ENCODE measurements around the gene FSCN2.

The FSCN2 gene

DNA sequence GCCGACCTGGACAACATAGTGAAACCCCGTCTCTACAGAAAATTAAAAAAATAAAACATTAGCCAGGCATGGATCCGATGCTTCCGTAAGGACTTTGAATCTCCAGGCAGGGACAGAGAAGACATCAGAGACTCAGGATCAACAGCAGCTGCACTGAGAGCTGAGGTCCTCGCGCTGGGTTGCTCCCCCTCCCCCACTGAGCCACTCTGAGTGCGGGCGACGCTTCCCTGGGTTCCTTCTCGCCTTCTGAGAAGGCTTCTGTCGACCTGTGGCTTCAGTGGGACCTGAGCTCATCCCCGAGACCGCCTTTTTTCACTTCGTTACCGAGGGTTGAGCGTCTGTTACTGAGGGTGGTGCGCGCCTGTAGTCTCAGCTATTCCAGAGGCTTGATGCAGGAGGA lies 36.0 kb upstream of the FSCN2 start:
- H3K4me3 ChIP-seq (ENCODE audit: low read length) = no peak overlapping the region
- TF ChIP-seq, protein P1, sequence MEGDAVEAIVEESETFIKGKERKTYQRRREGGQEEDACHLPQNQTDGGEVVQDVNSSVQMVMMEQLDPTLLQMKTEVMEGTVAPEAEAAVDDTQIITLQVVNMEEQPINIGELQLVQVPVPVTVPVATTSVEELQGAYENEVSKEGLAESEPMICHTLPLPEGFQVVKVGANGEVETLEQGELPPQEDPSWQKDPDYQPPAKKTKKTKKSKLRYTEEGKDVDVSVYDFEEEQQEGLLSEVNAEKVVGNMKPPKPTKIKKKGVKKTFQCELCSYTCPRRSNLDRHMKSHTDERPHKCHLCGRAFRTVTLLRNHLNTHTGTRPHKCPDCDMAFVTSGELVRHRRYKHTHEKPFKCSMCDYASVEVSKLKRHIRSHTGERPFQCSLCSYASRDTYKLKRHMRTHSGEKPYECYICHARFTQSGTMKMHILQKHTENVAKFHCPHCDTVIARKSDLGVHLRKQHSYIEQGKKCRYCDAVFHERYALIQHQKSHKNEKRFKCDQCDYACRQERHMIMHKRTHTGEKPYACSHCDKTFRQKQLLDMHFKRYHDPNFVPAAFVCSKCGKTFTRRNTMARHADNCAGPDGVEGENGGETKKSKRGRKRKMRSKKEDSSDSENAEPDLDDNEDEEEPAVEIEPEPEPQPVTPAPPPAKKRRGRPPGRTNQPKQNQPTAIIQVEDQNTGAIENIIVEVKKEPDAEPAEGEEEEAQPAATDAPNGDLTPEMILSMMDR (conservative IDR thresholded peaks at IDR 0.05; ENCODE audit: low read depth, low read length) = no peak
- no peak for DNase-seq (ENCODE audit: low read depth)

DNA sequence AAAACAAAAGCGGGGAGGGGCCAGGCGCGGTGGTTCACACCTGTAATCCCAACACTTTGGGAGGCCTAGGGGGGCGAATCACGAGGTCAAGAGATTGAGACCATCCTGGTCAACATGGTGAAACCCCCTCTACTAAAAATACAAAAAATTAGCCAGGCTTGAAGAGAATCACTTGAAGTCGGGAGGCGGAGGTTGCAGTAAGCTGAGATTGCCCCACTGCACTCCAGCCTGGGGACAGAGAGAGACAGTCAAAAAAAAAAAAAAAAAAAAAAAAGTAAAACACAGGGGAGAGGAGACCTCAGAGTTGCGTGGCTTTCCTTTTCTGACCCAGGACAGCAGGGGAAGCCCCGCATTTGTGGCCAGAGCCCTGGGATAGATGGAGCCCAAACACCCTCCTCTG lies 35.5 kb upstream of the FSCN2 start:
- DNase-seq (ENCODE audit: low read depth) = no peak
- TF ChIP-seq, protein P1 (conservative IDR thresholded peaks at IDR 0.05; ENCODE audit: low read depth, low read length) = no peak
- no peak overlapping the region for H3K4me3 ChIP-seq (ENCODE audit: low read length)

DNA sequence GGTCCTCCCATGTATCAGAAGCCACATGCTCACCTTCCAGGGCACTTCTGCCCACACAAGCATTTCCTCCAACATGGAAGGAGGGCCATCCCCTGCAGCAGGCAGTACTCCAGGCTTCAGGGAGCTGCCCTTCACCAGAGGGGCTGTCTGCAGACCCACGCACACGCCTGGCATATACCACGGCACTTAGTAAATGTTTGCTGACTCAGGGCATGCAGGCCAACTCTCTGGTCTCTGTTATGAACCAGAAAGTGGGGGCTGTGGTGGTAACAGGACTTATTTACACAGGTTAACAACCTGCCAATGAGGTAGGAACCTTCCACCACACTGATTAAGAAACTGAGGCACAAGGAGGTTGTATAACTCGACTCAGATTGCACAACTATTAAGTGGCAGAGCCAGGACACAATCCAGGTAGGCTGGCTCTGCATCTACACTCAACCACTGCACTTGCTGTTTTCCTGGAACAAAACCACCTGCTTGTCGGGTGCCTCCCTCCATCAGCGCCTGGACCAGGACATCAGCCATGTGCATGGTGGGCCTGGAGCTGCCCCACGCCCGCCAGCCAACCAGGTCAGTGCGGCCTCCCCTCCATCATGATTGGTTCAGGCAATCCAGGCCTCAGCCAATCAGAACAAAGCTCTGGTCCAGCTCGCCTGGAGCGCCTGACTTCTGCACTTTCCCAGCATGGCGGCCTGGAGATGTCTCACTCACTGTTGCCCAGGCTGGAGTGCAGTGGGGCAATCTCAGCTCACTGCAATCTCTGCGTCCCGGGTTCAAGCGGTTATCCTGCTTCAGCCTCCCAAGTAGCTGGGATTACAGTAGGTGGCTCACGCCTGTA lies 34.8 kb upstream of the FSCN2 start:
- no peak for DNase-seq (ENCODE audit: low read depth)
- no peak overlapping the region for H3K4me3 ChIP-seq (ENCODE audit: low read length)
- TF ChIP-seq, protein P1 (conservative IDR thresholded peaks at IDR 0.05; ENCODE audit: low read depth, low read length) = no peak

DNA sequence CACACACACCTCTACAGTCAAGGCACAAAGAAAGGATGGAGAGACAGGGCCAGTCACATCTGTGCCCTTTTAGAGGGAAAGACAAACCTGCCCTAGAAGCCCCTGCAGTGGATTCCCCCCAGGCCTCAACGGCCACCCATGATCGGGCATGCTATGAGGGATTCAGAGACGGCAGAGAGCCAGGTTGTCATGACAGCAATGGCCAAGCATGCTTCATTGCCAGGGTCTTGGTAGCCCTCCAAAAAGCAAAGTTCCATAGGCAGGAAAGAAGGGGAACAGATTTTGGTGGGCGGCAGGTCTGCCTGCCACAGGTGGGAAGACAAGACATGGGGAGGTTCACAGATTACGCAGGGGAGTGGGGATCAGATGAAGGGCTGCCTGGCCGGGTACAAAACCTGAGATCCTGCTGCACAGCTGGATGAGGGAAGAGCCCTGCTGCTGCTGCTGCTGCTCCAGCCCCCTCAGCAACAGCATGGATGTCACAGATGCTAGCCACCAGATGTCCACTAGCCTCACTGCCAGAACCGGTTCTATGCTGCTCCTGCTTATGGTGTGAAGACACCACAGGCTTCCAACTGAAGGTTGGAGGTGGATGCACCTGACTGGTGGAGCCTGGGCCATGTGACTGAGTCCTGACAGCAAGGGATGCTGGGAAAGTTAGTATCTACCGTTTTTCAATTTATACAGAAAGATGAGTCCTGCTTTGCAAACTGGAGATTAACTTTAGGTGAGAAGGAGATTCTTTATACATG lies 33.4 kb upstream of the FSCN2 start:
- no peak for DNase-seq (ENCODE audit: low read depth)
- TF ChIP-seq, protein P1 (conservative IDR thresholded peaks at IDR 0.05; ENCODE audit: low read depth, low read length) = no peak

DNA sequence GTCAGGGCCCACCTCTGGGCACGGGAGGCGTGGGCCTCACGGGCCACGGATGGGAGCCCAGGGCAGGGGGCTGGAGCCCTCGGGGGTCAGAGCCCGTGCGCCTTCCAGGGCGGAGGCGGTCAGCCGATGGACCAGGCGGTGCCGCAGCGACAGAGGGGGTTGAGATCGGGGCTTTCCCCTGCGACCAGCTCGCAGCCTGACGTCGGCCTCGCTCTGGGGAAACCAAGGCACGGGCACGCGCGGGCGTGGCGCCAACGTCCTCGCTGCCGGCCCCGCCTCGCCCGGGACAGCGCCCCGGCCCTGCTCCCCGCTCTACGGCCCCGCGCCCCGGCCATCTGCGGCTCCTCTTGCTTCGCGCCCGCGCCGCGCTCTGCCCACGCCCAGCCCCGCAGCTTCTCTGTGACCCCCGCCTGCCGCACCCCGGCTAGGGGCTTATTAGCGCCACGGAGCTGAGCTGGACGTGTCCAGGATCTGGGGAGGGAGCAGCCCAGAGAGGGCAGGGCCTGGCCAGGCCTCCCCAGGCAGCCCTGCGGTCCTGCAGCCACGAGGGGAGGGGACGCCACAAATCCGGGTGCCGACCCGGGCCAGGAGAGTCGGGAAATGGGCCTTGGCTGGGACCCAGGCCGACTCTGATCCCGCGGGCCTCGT lies 29.1 kb upstream of the FSCN2 start:
- no peak for DNase-seq (ENCODE audit: low read depth)
- no peak overlapping the region for H3K4me3 ChIP-seq (ENCODE audit: low read length)
- TF ChIP-seq, protein P1 (conservative IDR thresholded peaks at IDR 0.05; ENCODE audit: low read depth, low read length) = no peak

More for the DNA sequence above, 33.4 kb upstream of the FSCN2 start:
- no peak overlapping the region for H3K4me3 ChIP-seq (ENCODE audit: low read length)

DNA sequence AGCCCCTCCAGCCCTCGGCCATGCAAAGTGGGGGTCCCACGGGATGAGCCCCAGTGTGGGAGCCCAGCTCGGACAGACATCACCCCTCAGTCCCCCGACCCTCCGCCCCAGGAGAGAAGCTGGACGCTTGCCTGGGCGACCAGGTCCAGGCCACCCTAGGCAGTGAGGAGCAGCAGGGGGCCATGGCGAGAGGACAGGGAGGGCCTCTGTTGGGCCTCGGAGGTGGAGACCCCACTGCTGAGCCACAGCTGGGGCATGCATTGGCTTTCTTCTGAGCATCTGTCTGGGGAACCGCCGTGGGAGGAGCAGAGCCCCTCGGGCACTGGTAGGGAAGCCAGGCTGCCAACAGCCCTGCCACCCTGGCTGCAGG lies 28.6 kb upstream of the FSCN2 start:
- TF ChIP-seq, protein P1 (conservative IDR thresholded peaks at IDR 0.05; ENCODE audit: low read depth, low read length) = no peak
- DNase-seq (ENCODE audit: low read depth) = no peak
- no peak overlapping the region for H3K4me3 ChIP-seq (ENCODE audit: low read length)
